Esophagus (tissue), 2 donors: ENCODE results near the gene ANOS1. TPM values are rescaled to one million over a fixed set of nuclear protein-coding genes. Genes with fewer than 3 reads are reported as not detected.

ENCODE experiments used
- H3K27ac ChIP-seq, 2 donors: one replicate each; pipeline ENCODE4 v1.5.1; 2013; ENCODE audit warnings: low read depth in 2 of 2, mild to moderate bottlenecking in 2 of 2, inconsistent platforms in 1 of 2, low read length in 1 of 2, moderate library complexity in 1 of 2
- H3K27me3 ChIP-seq, 2 donors: one replicate each; pipeline ENCODE4 v1.6.1; 2013; ENCODE audit warnings: low read length in 2 of 2, control low read depth in 1 of 2, mild to moderate bottlenecking in 1 of 2; ENCODE audit not compliant: insufficient read depth in 2 of 2, control insufficient read depth in 1 of 2
- H3K36me3 ChIP-seq, 2 donors: one replicate each; pipeline ENCODE4 v1.6.1; 2013; ENCODE audit warnings: low read length in 1 of 2; ENCODE audit not compliant: control insufficient read depth in 2 of 2, insufficient read depth in 2 of 2
- H3K4me1 ChIP-seq, 2 donors: one replicate each; pipeline ENCODE4 v1.6.1; 2013; ENCODE audit warnings: low read length in 1 of 2; ENCODE audit not compliant: control insufficient read depth in 2 of 2, insufficient read depth in 2 of 2
- H3K4me3 ChIP-seq, 2 donors: one replicate each; pipeline ENCODE4 v1.5.1; 2013; ENCODE audit warnings: low read length in 2 of 2, mild to moderate bottlenecking in 2 of 2, low read depth in 1 of 2, moderate library complexity in 1 of 2
- H3K9me3 ChIP-seq, 2 donors: one replicate each; pipeline ENCODE4 v1.6.1; 2013; ENCODE audit warnings: mild to moderate bottlenecking in 2 of 2, low read depth in 1 of 2, low read length in 1 of 2, moderate library complexity in 1 of 2; ENCODE audit not compliant: control insufficient read depth in 2 of 2, insufficient read depth in 1 of 2
- WGBS, 2 donors: extraction: QIAGEN DNeasy Blood & Tissue Kit; methylation state at CpG; one replicate each; pipeline ENCODE4 v1.1.7; 2013; 5-methylcytosine and 5-hydroxymethylcytosine counted together
- polyA plus RNA-seq, 2 donors: library from polyadenylated mRNA; stranded (reverse); fragments of 200-250 nt; gene quantifications; one replicate each; pipeline ENCODE4 v1.2.3, GENCODE V29; 2013
- donor health status: healthy with polysubstance abuse.
- donor health status: Bipolar disorder and iron deficiency.

Gene ANOS1
- polyA plus RNA-seq, 2 donors: 0.48 to 0.55 TPM

DNA sequence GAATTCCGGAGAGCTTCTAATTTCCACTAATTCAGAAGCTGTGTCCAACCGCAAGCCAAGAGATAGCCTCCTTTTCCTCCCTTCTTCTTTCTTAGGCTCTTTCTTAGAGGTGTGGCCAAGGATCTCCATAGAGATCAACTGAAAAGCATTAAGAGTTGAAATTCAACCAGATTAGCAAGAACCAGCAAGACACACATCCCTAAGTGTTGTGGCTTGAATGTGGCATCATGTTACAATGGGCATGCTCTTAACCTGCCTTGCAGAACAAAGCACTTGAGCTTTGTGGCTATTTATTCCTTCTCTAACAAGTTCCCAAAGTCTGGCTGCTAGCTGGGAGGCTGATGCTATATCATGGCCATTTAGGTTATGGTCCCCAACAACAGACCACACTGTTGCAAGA is 10.4 kb downstream of the ANOS1 start:
- no peak overlapping the region for H3K4me3 ChIP-seq
- H3K36me3 ChIP-seq: no peaks in the 10 kb centered on the region
- H3K4me1 ChIP-seq: no peaks in the 10 kb centered on the region
- 61% methylated on average over 2 of the region's 2 CpGs for WGBS, 2 donors
- H3K27me3 ChIP-seq: no peaks in the 10 kb centered on the region
- H3K9me3 ChIP-seq: no peaks in the 10 kb centered on the region
- H3K27ac ChIP-seq: no peak overlapping the region

DNA sequence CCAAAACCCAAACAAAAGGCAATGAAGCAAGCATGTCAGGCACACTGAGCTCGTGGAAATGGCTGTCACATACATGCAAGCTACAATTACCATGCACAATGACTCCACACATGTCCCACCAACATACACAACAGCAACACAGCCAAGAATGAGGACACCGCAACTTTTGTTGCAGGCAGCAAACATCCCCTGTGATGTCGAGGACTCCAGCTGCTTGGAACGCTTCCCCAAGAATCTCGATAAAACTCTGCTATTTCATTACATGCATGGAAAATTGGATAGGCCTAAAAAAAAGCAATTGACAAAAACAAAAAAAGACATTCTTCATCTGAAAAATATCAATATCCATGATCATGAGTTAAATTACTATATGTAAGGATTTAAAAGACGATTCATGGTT is 11.8 kb downstream of the ANOS1 start:
- H3K4me3 ChIP-seq: no peak overlapping the region
- 90% methylated on average over 6 of the region's 6 CpGs for WGBS, 2 donors
- no peaks in the 10 kb centered on the region for H3K36me3 ChIP-seq
- H3K27me3 ChIP-seq: no peaks in the 10 kb centered on the region
- H3K9me3 ChIP-seq: no peaks in the 10 kb centered on the region
- H3K4me1 ChIP-seq: no peaks in the 10 kb centered on the region
- no peak overlapping the region for H3K27ac ChIP-seq

DNA sequence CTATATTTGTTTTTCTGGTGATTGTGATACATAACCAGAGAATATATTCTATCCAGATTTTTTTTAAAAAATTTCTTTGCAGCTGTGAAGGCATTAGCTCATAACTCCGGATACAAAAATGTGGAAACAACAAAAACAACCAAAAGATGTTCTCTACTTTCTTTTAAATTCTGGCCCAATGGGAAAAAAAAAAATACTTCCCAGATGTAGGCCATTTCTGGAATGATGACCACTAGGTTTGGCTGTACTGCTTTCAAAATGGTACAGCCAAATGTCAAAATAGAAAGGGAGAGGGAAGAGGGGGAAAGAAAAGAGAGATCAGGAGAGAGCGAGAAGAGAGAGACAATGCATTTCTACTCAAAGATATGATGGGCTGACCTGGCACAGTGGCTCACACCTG is 14.6 kb downstream of the ANOS1 start:
- no peaks in the 10 kb centered on the region for H3K4me1 ChIP-seq
- no peaks in the 10 kb centered on the region for H3K27me3 ChIP-seq
- no peaks in the 10 kb centered on the region for H3K36me3 ChIP-seq
- no peak overlapping the region for H3K4me3 ChIP-seq
- no peak overlapping the region for H3K27ac ChIP-seq
- WGBS, 2 donors: 91 to 92% methylated on average over 2 of the region's 2 CpGs
- H3K9me3 ChIP-seq: no peaks in the 10 kb centered on the region

- H3K36me3 ChIP-seq: no peaks in the 10 kb centered on the region
- no peaks in the 10 kb centered on the region for H3K4me1 ChIP-seq
- H3K9me3 ChIP-seq: no peaks in the 10 kb centered on the region
- no peak overlapping the region for H3K27ac ChIP-seq
- H3K4me3 ChIP-seq: no peak overlapping the region
- no peaks in the 10 kb centered on the region for H3K27me3 ChIP-seq
- 42 to 66% methylated on average over 3 of the region's 3 CpGs for WGBS, 2 donors
These were observed 17.8 kb downstream of the ANOS1 start for GRCh38 chrX:8714164-8714563.

DNA sequence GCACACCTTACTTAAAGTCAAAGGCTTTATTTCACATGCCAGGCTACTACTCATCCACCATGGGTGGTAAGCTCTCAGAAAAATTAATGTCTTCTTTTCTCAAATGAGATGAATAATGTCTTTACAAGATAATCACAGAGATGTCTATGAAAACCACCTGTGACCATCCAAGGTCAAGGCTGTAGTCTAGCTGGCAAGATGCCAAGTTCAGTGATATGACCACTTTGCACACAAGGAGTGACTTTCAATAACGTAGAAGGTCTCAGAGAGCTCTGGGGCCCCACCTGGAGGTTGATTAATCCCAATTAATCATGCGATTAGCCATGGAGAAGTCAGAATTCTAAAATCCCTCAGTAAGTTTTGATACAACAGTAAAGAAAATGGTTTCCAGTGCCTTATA is 20.5 kb downstream of the ANOS1 start:
- no peaks in the 10 kb centered on the region for H3K4me1 ChIP-seq
- 62 to 82% methylated on average over 2 of the region's 2 CpGs for WGBS, 2 donors

GRCh38 chrX:8704184-8704583 is 27.8 kb downstream of the ANOS1 start:
- Histone ChIP-seq H3K36me3 (no peaks in the 10 kb centered on the region), H3K4me1 (no peaks in the 10 kb centered on the region), H3K4me3 (no peak overlapping the region), H3K27me3 (no peaks in the 10 kb centered on the region), H3K9me3 (no peaks in the 10 kb centered on the region), H3K27ac (no peak overlapping the region)
- WGBS, 2 donors: 71 to 83% methylated on average over 2 of the region's 2 CpGs

More for the DNA sequence above, 20.5 kb downstream of the ANOS1 start:
- H3K9me3 ChIP-seq: no peaks in the 10 kb centered on the region
- H3K36me3 ChIP-seq: no peaks in the 10 kb centered on the region
- H3K27me3 ChIP-seq: no peaks in the 10 kb centered on the region
- H3K4me3 ChIP-seq: no peak overlapping the region
- H3K27ac ChIP-seq: no peak overlapping the region

DNA sequence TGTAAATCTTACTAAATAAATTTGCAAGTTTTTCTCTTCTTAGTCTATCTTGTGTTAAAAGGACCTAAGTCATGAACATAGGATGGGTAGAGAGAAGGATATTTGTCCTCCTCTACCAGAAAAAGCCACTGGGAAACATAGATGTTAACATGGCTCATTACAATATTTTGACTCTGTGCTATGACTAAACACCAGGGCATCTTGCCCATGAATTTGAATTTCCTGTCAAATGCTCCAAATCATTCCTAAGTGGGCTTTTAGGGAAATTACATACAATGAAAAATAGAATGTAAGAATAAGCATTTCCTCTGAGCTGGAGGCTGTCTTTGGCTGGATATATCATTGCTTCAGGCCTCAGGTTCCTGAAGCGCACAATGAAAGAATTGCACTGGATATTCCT is 39.1 kb downstream of the ANOS1 start:
- no peak overlapping the region for H3K27ac ChIP-seq
- WGBS, 2 donors: 96 to 100% methylated on average over 1 of the region's 1 CpG
- H3K27me3 ChIP-seq: no peaks in the 10 kb centered on the region
- no peak overlapping the region for H3K4me3 ChIP-seq
- no peaks in the 10 kb centered on the region for H3K9me3 ChIP-seq
- no peaks in the 10 kb centered on the region for H3K4me1 ChIP-seq
- H3K36me3 ChIP-seq: no peaks in the 10 kb centered on the region

DNA sequence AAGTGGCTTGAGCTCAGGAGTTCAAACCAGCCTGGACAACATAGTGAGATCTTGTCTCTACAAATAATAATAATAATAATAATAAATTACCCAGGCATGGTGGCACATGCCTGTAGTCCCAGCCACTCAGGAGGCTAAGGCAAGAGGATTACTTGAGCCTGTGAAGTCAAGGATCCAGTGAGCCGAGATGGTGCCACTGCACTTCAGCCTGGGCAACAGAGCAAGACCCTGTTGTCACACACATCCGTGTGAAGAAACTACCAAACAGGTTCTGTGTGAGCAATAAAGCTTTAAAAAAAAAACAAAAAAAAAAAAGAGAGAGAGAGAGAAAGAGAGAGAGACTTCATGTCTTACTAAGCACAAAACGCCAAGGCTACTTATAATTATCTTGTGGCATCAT is 42.5 kb downstream of the ANOS1 start:
- H3K9me3 ChIP-seq: no peaks in the 10 kb centered on the region
- H3K4me1 ChIP-seq: no peaks in the 10 kb centered on the region
- no peak overlapping the region for H3K4me3 ChIP-seq
- H3K36me3 ChIP-seq: no peaks in the 10 kb centered on the region
- no peaks in the 10 kb centered on the region for H3K27me3 ChIP-seq
- H3K27ac ChIP-seq: no peak overlapping the region
- 84 to 92% methylated on average over 3 of the region's 3 CpGs for WGBS, 2 donors

- no peaks in the 10 kb centered on the region for H3K9me3 ChIP-seq
- H3K27me3 ChIP-seq: no peaks in the 10 kb centered on the region
- no peaks in the 10 kb centered on the region for H3K4me1 ChIP-seq
- no peak overlapping the region for H3K27ac ChIP-seq
- 38 to 85% methylated on average over 3 of the region's 3 CpGs for WGBS, 2 donors
- no peak overlapping the region for H3K4me3 ChIP-seq
- no peaks in the 10 kb centered on the region for H3K36me3 ChIP-seq
These were observed 43.2 kb downstream of the ANOS1 start for GRCh38 chrX:8688776-8689175.

- H3K4me1 ChIP-seq: no peaks in the 10 kb centered on the region
- H3K27me3 ChIP-seq: no peaks in the 10 kb centered on the region
- no peak overlapping the region for H3K4me3 ChIP-seq
- H3K27ac ChIP-seq: no peak overlapping the region
- WGBS, 2 donors: 72 to 87% methylated on average over 16 of the region's 16 CpGs
- H3K36me3 ChIP-seq: no peaks in the 10 kb centered on the region
- no peaks in the 10 kb centered on the region for H3K9me3 ChIP-seq
These were observed 47.6 kb downstream of the ANOS1 start for GRCh38 chrX:8684201-8684965.
